Stimulated activated CD8-positive, alpha-beta memory T cell treated with anti-CD3 and anti-CD28 coated beads, Interleukin-2, amount 100 ng/mL, for 48 hours (primary cell): ENCODE measurements around the gene PADI3.
"Not testable (repeated sequence)": the region's sequence is repeated elsewhere in the genome, so short reads cannot be mapped to it uniquely, and the experiment has no call there.

Source experiments
- DNase-seq, 2 donors: peaks; one replicate each; pipeline ENCODE4 v3.0.0-alpha.2; 2020; ENCODE audit warnings: low read depth in 2 of 2

The PADI3 gene

DNA sequence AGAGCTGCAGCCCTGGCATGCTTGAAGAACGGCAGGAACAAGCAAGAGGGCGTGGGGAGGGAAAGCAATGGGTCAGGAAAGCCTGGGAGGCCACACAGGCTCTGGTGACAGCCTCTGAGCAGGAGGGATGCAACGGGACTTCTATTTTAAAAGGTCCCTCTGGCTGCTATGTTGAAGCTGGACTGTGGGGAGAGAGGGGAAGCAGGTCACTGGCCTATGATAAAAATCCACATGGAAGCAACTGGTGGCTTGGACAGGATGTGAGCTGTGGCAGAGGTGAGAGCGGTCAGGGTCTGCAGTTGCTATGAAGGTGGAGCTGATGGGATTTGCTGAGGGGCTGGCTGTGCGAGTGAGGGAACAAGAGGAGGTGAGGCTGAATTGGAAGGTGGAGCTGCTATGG is 32.8 kb upstream of the PADI3 start:
- DNase-seq = no peak

DNA sequence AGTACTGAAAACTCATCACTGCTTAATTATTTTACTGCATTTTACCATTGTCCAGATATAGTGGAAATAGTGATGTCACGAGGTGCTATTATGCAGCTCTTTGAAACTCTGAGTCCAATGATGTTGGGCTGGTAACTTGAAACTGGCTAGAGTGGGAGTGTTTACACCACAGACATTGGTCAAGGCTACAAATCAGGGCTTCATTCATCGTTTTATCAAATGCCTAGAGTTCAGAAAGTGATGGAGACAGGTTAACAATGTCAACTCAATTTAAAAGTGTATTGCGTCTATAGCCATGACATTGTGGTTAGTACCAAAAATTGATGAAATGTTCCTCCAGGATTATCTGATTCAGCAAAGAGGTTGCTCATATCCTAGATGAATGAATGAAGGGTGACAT is 31.3 kb upstream of the PADI3 start:
- no peak for DNase-seq

DNA sequence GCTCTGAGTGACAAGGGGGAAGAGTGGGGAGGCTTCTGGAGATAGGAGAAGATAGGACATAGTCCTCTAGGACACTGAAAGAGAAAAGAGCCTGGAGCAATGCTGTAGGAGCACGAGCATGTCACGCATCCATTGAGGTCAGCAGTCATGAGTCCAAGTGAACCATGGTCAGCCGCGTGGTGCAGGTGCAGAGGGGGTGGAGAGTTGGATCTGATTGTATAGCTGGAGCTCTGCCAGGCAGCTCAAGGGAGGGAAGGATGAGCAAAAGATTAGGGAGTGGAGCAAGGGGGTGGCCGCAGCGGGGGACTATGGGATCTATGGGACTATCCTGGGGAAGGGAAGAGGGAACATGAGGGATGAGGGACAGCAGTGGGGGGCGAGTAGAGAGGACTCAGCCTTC is 30.0 kb upstream of the PADI3 start:
- DNase-seq = no peak

DNA sequence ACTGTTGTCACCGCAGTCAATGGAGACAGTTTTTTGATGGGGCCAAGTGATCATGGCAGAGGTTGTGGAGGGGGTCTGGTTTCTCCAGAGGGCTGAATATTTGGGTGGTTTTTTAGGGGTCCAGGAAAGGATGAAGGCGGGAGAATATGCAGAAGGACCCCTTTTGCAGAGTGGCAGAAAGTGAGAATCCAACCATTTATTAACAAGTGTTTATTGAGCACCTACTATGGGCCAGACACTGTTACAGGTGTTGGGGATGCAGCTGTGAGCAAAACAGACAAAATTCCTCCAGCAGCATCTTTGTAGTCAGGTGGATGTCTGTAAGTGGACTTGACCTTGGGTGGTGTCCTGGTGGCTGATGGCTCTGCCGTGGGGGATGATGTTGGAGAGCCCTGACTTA is 28.6 kb upstream of the PADI3 start:
- DNase-seq = no peak

DNA sequence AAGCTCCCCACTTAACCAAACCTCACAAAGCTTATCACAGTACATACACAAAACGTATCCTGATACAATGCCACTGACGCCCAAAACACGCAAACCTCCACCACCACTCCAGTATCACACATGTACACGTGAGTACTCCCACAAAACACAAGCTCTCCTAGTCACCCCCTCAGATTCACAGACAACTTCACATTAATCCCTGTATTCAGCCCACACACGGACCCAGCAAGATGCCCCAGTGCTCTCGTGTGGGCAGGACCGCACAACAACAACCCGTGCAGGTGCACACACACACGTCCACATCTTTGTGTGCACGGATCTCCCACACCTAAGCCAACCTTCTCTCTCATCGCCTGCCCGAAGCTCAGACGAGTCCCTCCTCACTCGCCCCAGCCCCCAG is 26.3 kb upstream of the PADI3 start:
- DNase-seq = no peak

DNA sequence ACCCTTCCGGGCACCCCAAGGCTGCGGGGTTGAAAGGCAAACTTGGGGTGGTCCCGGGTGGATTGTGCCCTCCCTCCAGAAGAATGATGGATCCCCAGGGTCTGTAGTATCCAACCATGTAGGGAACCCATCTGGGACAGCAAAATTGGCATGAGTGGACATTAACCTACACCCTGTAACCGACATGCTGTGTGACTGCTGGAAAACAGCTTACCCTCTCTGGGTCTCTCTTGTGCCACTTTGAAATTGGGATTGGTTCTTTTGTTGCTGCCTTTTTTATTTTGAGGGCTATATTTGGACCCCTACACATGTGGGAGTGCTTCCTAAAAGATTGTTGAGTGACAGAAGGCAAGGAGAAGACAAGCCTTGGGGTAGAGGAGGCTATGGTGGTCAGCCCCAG is 24.5 kb upstream of the PADI3 start:
- no peak for DNase-seq

DNA sequence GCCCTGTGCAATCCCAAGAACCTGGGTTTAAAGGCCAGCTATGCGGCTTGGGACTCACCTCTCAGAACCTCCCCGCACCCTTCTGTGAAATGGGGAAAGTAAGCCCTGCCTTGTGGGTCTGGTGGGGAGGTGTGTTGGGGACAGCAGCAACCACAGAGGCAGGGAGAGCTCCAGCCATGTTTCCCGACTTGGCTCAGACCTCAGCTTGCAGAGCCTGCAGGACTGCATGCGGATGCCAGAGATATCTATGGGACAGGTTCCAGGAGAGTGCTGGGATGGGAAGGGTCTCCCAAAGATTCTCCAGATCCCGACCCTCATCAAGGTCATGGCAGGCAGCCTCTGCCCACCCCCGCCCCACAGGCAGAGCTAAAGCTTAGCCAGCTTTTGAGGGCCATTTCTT is 23.8 kb upstream of the PADI3 start:
- no peak for DNase-seq

DNA sequence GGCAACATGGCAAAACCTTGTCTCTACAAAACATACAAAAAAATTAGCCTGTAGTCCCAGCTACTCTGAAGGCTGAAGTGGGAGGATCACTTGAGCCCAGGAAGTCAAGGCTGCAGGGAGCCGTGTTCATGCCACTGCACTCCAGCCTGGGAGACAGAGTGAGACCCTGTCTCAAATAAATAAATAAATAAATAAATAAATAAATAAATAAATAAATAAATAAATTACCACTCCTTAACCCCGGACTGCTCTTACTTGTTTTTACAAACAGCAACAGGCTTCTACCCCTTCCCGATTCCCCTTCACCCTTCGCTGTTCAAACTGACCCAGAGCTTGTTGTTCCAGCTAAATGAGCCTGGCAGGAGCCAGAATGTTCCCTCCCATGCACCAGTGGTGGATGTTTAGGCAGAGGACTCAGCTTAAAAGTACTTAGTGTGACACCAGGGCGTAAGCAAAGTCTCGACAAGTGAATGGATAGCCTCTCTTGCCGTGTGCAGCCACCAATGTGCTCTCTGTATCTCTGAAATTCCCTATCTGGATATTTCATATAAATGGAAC is 21.5 kb upstream of the PADI3 start:
- no peak for DNase-seq

DNA sequence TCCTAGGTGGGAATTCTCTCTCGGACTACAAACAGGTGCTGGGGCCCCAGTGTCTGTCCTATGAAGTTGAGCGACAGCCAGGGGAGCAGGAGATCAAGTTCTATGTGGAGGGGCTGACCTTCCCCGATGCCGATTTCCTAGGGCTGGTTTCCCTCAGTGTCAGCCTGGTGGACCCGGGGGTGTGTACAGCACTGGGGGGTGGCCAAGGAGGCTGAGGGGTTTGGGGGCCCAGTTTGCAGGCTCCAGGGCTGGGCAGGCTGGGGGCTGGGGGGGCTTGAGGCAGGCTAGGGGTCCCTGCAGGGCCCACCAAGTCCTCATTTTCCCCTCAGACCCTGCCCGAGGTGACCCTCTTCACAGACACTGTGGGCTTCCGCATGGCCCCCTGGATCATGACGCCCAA is 20.3 kb upstream of the PADI3 start:
- DNase-seq = no peak

DNA sequence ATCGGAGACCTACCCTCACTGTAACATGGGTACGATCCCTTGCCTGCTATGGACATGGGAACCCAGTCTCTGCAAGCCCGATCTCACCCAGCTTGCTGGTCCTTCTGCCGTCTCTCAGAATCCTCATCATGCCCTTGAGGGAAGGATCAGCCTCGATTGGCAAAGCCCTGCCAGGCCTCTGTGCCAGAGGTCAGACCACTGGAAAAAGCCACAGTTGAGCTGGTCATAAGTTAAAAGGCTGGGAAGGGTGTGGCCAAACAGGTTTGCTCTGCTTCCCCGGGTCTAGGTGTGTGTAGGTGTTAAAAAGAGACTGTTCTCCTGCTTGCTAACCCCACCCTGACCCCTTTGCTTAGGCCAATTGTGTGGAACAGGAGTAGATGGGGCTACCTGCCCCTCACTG is 19.5 kb upstream of the PADI3 start:
- DNase-seq = no peak

DNA sequence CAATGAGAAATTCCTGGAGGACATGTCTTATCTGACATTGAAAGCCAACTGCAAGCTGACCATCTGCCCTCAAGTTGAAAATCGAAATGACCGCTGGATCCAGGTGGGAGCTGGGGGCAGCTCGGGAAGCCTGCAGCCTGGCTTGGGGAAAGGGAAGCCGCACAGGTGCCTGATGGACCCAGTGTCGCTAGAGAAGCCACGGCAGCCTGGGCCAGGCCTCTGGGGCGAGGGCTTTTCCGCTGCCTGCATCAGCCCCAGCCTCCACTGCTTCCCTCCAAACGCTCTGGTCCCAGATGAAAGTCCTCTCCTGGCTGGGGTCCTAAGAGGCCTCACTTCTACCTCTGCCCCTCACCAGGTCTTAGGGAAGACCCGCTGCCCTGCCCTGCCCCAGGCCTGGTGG is 18.8 kb upstream of the PADI3 start:
- DNase-seq = no peak

DNA sequence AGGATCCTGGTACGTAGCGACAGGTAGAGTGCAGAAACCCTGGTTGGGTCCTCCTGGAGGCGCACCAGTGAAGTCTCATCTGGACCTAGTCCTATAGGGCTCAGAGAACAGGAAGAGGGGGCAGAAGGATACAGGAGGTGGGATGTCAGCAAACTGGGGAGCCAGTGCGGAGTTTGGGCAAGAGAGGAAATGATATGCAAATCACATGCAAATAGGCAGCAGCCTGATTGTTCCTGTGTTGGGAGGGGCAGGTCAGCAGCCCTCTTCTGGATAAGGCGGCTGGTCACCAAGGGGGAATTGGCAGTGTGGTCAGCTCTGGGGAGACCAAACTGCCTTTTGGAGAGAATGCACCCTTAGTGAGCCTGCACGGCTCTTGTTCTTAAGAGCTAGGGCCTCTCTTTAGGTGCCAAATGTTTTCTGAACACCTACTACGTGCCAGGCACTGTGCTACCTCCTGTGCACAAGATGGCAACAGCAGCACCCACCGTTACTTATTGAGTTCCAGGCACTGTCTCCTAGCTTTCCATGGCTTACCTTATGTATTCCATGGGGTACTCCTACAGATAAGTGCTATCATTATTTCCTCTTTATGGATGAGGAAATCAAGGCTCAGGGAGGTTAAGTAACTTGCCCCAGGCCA is 18.1 kb upstream of the PADI3 start:
- no peak for DNase-seq

DNA sequence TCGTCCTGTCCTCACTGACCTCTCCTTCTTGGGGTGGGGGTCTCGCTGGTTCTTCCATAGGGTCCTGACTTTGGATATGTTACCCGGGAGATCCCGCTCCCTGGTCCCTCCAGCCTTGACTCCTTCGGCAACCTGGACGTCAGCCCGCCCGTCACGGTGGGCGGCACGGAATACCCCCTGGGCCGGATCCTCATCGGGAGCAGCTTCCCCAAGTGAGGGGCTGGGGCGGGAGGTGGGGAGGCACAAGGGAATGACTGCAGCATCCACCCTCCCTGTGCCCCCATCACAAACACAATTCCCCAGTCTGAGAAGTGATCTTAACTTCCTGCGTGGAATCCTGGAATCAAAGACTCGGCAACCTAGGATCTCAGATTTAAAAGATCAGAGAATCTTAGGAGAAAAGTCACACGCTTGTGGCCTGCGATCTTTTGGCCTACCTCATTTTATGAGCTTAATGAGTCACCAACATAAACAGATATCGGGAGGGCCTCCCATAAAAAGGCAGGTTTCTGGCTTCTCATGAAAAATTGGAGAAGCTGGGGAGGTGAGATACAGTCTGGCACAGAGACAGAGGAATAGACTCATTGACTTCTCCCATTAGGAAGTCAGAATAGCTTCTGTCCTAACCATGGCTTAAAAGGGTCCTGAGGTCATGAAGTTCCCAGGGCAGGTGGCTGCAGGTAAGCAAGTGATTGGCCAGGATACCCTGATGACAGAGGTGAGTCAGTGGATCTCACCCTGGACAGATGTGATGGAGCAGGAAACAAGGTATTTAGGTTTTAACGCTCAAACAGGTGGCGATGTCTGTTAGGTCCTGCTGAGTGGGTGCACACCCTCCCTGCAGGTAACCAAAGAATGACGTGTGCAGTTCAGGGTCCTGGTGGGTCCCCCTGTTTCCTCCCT is 15.9 kb upstream of the PADI3 start:
- no peak for DNase-seq

DNA sequence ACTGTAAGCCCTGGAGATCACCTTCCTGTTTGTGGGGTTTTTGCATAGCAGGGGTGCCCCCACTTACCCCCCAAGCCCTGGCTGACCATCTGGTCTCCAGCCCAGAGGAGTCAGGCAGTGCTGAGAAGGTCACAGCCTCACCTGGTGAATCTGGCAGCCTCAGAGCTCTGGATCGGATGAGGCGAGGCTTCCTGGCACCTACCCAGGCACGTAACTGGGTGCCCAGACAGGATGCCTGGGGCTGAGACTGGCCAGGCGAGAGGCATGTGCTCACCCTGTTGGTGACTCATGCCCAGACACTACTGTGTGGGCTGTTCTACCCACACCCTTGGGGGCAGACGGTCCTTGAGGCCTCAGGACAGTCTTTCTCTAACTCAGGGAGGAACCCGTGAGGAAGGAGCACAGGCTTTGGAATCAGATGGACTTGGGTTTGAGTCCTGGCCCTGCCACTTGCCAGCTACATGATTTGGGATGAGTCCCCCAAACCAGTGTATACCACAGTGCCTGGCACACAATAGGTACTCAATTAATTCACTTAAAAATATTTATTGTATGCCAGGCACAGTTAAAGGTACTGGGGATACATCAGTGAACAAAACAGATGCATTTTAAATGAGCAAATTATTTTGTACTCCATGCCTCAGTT is 15.1 kb upstream of the PADI3 start:
- DNase-seq = no peak

DNA sequence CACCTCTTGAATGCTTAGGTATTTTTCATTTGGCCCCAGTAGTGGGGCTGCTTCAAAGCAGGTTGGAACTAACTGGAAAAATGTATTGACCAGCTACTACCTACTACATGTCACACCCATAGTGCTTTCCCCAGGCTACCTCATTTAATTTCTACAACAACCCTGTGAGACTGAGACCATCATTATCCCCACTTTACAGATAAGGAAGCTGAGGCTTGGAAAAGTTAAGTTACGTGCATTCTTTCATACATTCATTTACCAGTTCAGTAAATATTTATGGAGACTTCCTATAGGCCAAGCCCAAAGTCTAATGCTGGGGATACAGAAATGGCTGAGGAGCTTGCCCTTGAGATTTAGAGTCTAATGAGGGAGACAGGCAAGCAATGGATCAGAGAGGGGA is 14.5 kb upstream of the PADI3 start:
- DNase-seq = no peak

DNA sequence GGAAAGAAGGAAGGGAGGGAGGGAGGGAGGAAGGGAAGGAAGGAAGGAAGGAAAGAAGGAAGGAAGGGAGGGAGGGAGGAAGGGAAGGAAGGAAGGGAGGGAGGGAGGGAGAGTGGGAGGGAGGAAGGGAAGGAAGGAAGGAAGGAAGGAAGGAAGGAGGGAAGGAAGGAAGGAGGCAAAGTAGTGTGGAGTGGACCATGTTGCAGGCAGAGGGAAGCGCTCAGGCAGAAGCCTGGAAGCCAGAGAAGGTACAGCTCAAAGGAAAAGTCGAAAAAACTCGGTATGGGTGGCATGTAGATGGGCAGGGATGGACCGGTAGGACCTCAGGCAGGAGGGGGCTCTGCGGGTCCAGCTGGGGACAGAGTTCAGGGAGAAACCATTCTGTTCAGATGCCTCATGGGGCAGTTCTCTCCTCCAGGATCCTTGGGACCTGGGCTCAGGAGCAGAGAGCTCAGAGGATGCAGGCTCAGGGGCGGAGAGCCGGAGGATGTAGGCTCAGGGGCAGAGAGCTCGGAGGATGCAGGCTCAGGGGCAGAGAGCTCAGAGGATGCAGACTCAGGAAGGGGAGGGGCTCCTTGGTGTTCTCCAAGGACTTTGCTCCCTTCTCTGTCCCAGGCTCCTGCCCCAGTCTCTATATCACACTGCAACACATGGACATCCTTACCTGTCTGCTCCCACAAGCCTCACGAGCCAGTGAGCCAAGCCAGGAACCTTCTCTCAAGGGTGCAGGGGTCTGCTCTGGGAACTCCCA is 13.6 kb upstream of the PADI3 start:
- no peak for DNase-seq

DNA sequence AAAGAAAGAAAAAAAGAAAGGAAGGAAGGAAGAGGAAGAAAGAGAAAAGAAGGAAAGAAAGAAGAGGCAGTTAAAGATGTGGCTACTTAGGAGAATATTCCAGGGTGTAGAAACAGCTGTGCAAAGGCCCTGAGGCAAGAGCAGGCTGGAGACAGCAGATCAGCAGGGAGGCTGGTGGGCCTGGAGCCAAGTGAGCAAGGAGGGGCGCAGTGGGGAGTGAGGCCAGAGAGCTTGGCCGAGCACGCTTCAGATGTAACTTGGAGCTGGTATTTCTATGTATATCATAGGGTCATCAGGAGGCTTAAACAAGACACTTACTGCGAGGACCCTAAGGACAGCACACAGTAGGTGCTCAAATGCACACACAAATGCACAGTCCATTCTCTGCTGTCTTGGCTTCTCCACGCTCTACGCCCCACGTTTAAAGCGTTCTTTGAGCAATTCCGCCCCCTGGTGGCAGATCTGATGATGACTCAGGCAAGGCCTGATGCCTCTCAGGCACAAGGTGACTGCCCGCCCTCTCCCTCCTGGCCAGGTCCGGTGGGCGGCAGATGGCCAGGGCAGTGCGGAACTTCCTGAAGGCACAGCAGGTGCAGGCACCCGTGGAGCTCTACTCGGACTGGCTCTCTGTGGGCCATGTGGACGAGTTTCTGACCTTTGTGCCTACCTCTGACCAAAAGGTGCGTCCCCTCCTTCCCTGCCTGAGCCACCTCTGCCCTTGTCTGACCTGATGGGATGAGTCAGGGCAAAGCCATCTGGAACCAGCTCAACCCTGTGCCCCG is 11.9 kb upstream of the PADI3 start:
- peak; percentile 77 to 90 for DNase-seq

DNA sequence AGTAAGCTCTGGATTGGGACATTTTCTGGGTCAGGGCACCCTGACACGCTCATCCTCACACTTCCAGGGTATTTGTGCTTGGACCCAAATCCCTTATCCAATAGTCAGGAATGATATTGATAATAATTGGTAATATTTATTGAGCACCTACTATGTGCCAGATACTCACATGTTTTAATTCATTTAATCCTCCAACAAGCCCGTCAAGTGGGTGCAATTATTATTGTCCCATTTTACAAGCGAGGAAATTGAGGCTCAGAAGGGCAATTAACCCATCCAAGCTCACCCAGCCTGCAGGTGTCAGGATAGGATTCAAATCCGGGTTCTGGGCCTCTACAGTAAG is 11.4 kb upstream of the PADI3 start:
- no peak for DNase-seq

DNA sequence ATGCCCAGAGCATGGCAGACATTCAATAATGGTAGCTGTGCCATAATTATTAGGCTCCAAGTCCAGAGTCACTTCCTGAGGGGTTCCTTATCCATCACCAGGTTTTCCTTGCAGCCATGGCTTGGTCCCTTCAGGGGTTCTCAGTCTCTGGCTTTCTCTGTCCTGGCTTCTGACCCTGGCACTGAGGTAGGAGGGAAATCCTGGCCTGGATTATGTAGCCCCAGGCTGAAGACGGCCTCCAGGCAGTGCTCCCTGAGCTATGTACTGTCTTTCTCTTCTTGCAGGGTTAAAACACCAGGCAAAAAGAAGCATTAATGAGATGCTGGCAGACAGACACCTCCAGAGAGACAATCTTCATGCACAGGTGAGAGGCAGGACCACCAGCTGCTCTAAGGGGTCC is 9.5 kb upstream of the PADI3 start:
- no peak for DNase-seq

DNA sequence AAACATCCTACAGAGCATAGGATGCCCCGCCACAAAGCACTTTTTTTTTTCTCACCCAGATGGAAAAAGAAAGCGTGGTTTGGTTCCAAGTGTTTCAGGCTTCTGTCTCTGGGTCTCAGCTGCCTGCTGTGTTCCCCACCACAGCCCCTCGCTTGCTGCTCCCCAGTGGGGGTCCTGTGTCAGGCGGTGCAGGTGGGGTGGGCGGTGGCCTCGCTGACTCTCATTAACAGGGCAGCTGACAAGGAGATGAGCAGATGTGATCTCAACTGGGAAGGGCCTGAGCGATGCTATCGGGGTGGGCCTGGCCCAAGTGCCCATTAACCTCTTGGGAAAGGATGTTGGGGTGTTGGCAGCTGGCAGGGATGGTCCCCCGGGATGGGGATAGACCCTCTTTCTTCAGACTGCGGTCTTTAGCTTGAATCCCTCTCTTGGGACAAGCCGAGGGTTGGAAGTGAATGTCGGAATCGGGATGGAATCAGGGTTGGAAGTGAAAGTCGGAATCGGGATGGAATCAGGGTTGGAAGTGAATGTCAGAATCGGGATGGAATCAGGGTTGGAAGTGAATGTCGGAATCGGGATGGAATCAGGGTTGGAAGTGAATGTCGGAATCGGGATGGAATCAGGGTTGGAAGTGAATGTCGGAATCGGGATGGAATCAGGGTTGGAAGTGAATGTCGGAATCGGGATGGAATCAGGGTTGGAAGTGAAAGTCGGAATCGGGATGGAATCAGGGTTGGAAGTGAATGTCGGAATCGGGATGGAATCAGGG is 7.7 kb upstream of the PADI3 start:
- DNase-seq = not testable (repeated sequence)

DNA sequence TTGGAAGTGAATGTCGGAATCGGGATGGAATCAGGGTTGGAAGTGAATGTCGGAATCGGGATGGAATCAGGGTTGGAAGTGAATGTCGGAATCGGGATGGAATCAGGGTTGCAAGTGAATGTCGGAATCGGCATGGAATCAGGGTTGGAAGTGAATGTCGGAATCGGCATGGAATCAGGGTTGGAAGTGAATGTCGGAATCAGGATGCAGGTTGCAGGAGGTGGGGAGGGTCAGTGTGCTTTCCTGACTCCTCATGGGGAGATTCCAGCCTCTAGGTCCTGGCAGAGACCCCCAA is 7.2 kb upstream of the PADI3 start:
- DNase-seq = not testable (repeated sequence)
